ENCODE data around the gene TNFAIP8.

Gene TNFAIP8

DNA sequence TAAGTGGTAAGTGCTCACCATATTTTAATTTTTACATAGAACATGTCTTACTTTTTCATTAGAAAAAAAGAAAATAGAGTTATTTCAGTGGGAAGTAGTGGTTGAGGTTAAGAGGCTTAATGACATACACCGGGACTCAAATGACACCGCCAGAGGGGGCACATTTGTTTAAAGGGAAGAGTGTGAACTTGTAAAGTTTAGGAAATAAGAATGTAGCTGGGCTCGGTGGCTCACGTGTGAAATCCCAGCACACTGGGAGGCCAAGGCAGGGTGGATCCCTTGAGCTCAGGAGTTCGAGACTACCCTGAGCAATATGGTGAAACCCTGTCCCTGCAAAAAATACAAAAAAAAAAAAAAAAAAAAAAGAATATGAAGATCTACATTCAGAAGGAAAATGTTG lies 43.4 kb upstream of the TNFAIP8 start:
- TF ChIP-seq EZH2phosphoT487 (IDR thresholded peaks at IDR 0.05; ENCODE audit: low read depth): no peak
- TF ChIP-seq, protein P1, sequence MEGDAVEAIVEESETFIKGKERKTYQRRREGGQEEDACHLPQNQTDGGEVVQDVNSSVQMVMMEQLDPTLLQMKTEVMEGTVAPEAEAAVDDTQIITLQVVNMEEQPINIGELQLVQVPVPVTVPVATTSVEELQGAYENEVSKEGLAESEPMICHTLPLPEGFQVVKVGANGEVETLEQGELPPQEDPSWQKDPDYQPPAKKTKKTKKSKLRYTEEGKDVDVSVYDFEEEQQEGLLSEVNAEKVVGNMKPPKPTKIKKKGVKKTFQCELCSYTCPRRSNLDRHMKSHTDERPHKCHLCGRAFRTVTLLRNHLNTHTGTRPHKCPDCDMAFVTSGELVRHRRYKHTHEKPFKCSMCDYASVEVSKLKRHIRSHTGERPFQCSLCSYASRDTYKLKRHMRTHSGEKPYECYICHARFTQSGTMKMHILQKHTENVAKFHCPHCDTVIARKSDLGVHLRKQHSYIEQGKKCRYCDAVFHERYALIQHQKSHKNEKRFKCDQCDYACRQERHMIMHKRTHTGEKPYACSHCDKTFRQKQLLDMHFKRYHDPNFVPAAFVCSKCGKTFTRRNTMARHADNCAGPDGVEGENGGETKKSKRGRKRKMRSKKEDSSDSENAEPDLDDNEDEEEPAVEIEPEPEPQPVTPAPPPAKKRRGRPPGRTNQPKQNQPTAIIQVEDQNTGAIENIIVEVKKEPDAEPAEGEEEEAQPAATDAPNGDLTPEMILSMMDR (IDR thresholded peaks at IDR 0.05; ENCODE audit: low read depth, low read length): no peak
- no peaks in the 10 kb centered on the region for H3K27me3 ChIP-seq (ENCODE audit: low read depth, low read length)
- H2AFZ ChIP-seq (ENCODE audit: low read depth, low read length): no peak overlapping the region
- peaks cover 37% of the 10 kb centered on the region for H3K4me1 ChIP-seq (ENCODE audit: low read length)
- no peak overlapping the region for H3K4me2 ChIP-seq (ENCODE audit: low read length)
- H3K36me3 ChIP-seq (replicated peaks; ENCODE audit: low read depth, low read length): no peaks in the 10 kb centered on the region
- H3K79me2 ChIP-seq (ENCODE audit: low read length): peaks cover 7% of the 10 kb centered on the region; the same call in 1 of the 2 replicates
- no peaks in the 10 kb centered on the region for H3K9me3 ChIP-seq (ENCODE audit: insufficient read depth, low read length)
- H3K9ac ChIP-seq (ENCODE audit: low read length): no peak overlapping the region
- H3K4me3 ChIP-seq (ENCODE audit: low read length): no peak overlapping the region
- H4K20me1 ChIP-seq (ENCODE audit: insufficient read depth, low read length): 0 out of 2 replicates have a peak, but pooled peaks cover 5% of the 10 kb centered on the region
- no peak overlapping the region for H3K27ac ChIP-seq (ENCODE audit: low read length)

DNA sequence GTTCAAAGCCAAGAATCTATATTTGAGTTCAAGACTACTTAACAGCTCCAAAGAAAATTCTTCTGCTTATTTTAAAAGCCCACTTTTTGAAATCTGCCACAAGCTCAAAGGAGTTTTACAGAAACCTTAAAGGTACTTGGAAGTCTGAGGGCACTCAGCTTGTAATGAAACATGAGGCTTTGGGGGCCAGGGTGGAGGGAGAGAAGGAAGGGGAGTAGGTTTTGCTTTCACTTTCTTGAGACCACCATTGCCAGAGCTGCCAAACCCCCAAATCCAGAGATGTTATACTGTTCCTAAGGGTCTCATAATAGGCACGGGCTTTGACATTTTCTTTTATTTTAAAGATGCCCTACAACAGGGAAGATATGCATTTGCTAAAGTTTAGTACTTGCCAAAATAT lies 42.6 kb upstream of the TNFAIP8 start:
- no peak overlapping the region for H3K9ac ChIP-seq (ENCODE audit: low read length)

DNA sequence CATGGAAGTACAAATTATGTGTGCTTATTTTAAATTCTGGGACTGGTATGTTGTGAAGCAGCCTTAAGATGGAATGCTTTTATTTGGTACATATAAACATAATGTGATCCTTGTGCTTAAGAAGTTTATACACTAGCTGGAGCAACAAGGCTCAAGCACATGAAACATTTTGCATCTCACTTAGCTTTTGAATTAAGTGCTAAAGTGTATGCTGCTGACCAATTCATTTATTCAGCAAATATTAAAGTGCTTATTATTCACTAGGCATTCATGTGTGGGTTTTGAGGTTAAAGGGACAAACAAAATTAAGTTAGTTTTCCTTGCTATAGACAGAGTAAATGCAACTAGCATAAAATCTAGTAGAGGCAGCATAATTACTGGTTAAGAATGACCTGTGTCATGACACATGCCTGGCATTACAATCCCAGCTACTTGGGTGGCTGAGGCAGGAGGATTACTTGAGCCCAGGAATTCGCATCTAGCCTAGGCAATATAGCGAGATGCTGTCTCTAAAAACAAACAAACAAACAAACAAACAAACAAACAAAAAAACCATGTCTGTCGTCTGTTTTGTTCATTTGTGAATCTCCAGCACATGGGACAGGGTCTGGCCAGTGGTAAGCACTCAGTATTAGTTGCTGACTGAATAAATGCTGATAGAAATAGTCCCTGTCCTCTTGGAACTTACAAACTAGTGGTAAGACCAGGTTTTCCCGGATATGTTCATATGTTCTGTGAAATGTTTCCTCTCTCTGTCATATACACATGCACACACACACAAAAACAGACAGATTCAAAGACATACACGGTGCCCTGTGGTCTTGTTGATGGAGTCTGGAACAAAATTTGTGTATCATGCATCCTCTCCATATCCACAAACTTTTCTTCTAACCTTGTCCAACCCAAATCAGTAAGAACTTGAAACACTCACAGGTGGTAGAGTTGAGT lies 41.9 kb upstream of the TNFAIP8 start:
- no peaks in the 10 kb centered on the region for H3K36me3 ChIP-seq (replicated peaks; ENCODE audit: low read depth, low read length)
- H3K27me3 ChIP-seq (ENCODE audit: low read depth, low read length): no peaks in the 10 kb centered on the region
- H3K9me3 ChIP-seq (ENCODE audit: insufficient read depth, low read length): no peaks in the 10 kb centered on the region
- no peak overlapping the region for H3K4me3 ChIP-seq (ENCODE audit: low read length)
- H2AFZ ChIP-seq (ENCODE audit: low read depth, low read length): no peak overlapping the region
- H3K27ac ChIP-seq (ENCODE audit: low read length): no peak overlapping the region
- H3K79me2 ChIP-seq (ENCODE audit: low read length): peaks cover 7% of the 10 kb centered on the region; the same call in 1 of the 2 replicates
- no peak for TF ChIP-seq EZH2phosphoT487 (IDR thresholded peaks at IDR 0.05; ENCODE audit: low read depth)
- TF ChIP-seq, protein P1 (IDR thresholded peaks at IDR 0.05; ENCODE audit: low read depth, low read length): no peak
- H4K20me1 ChIP-seq (ENCODE audit: insufficient read depth, low read length): 0 out of 2 replicates have a peak, but pooled peaks cover 5% of the 10 kb centered on the region
- H3K9ac ChIP-seq (ENCODE audit: low read length): no peak overlapping the region
- peaks cover 30% of the 10 kb centered on the region for H3K4me1 ChIP-seq (ENCODE audit: low read length)
- H3K4me2 ChIP-seq (ENCODE audit: low read length): no peak overlapping the region

More for the DNA sequence above, 42.6 kb upstream of the TNFAIP8 start:
- Histone ChIP-seq H3K4me3 (ENCODE audit: low read length) (no peak overlapping the region), H3K27ac (ENCODE audit: low read length) (no peak overlapping the region), H3K9me3 (ENCODE audit: insufficient read depth, low read length) (no peaks in the 10 kb centered on the region), H2AFZ (ENCODE audit: low read depth, low read length) (no peak overlapping the region), H4K20me1 (ENCODE audit: insufficient read depth, low read length) (0 out of 2 replicates have a peak, but pooled peaks cover 5% of the 10 kb centered on the region), H3K27me3 (ENCODE audit: low read depth, low read length) (no peaks in the 10 kb centered on the region), H3K4me1 (ENCODE audit: low read length) (peaks cover 32% of the 10 kb centered on the region), H3K79me2 (ENCODE audit: low read length) (peaks cover 7% of the 10 kb centered on the region; the same call in 1 of the 2 replicates), H3K36me3 (replicated peaks; ENCODE audit: low read depth, low read length) (no peaks in the 10 kb centered on the region), H3K4me2 (ENCODE audit: low read length) (no peak overlapping the region)
- TF ChIP-seq, protein P1 (IDR thresholded peaks at IDR 0.05; ENCODE audit: low read depth, low read length): no peak
- no peak for TF ChIP-seq EZH2phosphoT487 (IDR thresholded peaks at IDR 0.05; ENCODE audit: low read depth)

DNA sequence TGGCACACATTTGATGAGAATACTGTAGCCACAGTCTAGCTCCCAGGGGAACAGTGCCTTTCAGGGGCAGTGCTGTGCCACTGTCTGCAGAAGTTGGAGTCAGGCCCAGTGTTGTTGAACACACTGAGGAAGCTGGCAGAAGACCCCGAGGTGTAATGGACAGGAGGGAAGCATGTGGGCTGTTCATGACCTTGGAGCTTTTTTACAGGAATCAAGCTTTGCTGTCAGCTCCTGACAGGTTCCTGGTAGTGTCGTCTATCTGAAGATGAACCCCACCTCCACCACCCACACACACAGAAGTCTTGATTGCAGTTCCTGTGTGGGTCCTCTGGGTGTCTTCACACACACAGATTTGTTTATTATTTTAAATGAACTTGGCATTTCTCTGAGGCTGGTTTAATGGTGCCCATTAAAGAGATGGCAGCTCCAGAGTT lies 40.3 kb upstream of the TNFAIP8 start:
- Histone ChIP-seq H3K27me3 (ENCODE audit: low read depth, low read length) (no peaks in the 10 kb centered on the region), H4K20me1 (ENCODE audit: insufficient read depth, low read length) (no peaks in the 10 kb centered on the region), H3K4me3 (ENCODE audit: low read length) (no peak overlapping the region), H3K9ac (ENCODE audit: low read length) (no peak overlapping the region), H3K27ac (ENCODE audit: low read length) (no peak overlapping the region), H3K4me2 (ENCODE audit: low read length) (no peak overlapping the region), H3K9me3 (ENCODE audit: insufficient read depth, low read length) (no peaks in the 10 kb centered on the region), H3K79me2 (ENCODE audit: low read length) (no peaks in the 10 kb centered on the region), H2AFZ (ENCODE audit: low read depth, low read length) (no peak overlapping the region), H3K4me1 (ENCODE audit: low read length) (peaks cover 24% of the 10 kb centered on the region), H3K36me3 (replicated peaks; ENCODE audit: low read depth, low read length) (no peaks in the 10 kb centered on the region)
- TF ChIP-seq, protein P1 (IDR thresholded peaks at IDR 0.05; ENCODE audit: low read depth, low read length): peak; percentile 58
- TF ChIP-seq EZH2phosphoT487 (IDR thresholded peaks at IDR 0.05; ENCODE audit: low read depth): no peak

Measured in OCI-LY3 (cell line).